Measurements from ENCODE around the gene PSMG3. TPM values are rescaled to one million over a fixed set of nuclear protein-coding genes. Genes with fewer than 3 reads are reported as not detected.

Gene PSMG3
- total and polyA plus RNA-seq, 2 donors (not counting 3 experiments of a cell fraction or from before 2014, with no cell fraction given): 25.5 to 49.7 TPM

DNA sequence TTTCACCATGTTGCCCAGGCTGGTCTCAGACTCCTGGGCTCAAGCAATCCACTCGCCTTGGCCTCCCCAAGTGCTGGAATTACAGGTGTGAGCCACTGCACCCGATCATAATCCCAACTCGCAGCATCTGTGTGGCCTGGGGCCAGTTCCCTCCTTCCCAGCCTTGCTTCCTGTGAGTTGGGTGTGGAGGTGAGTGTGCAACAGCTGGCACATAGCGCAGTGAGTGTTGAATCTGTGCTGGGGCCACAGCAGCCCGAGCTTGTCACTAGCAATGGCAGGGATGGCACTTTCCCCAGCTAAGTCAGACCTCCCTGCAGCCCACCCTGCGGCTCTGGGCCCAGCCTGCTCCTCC lies 26.0 kb downstream of the PSMG3 start:
- dilution Hi-C loops (cut with MboI; ENCODE audit: extremely low pct_ligation_motif_present, low sequenced_read_pairs) (no loop called here), intact Hi-C loops (cut with micrococcal nuclease) (no loop called here)
- H2AFZ ChIP-seq (ENCODE audit: low read depth, low read length): no peak overlapping the region
- no peaks in the 10 kb centered on the region for H3K9me1 ChIP-seq (replicated peaks; ENCODE audit: control insufficient read depth, extremely low read depth, insufficient read depth, low read length)
- FAIRE-seq: no peak
- TF ChIP-seq POLR2AphosphoS5 (IDR thresholded peaks at IDR 0.05; ENCODE audit: insufficient read depth, low read depth, low read length) (no peak), POLR2A (IDR thresholded peaks at IDR 0.05; ENCODE audit: low read depth, low read length) (no peak), MAX (IDR thresholded peaks at IDR 0.05; ENCODE audit: insufficient read depth, insufficient read length) (no peak), FOS (IDR thresholded peaks at IDR 0.05; ENCODE audit: borderline replicate concordance, insufficient read depth, low read length) (no peak), JUN (IDR thresholded peaks at IDR 0.05; ENCODE audit: borderline replicate concordance, insufficient read depth, insufficient read length, low read depth) (no peak)
- no peak for DNase-seq (ENCODE audit: low read depth, low spot score)
- H3K4me3 ChIP-seq (replicated peaks in 1 of 3; ENCODE audit: insufficient read depth in 1 of 3, low read depth in 1 of 3, low read length in 3 of 3): no peak overlapping the region
- POLR2A ChIA-PET: no interaction called here
- H3K4me2 ChIP-seq (ENCODE audit: insufficient read depth, low read length): no peak overlapping the region
- H3K4me1 ChIP-seq (ENCODE audit: control insufficient read depth, extremely low read depth, insufficient read depth, low read length): peaks cover 2% of the 10 kb centered on the region
- CTCF ChIA-PET: interaction anchor here (0.9 to 1.1 kb wide), 2 partner anchors 10 to 13 kb away, joined by 3 to 4 read pairs; partner anchors contain the start of gene TMEM184A
- no peaks in the 10 kb centered on the region for H3K9me3 ChIP-seq (replicated peaks; ENCODE audit: control insufficient read depth, insufficient read depth, low read length)
- no peaks in the 10 kb centered on the region for H3K27me3 ChIP-seq (ENCODE audit: control insufficient read depth in 2 of 2, insufficient read depth in 2 of 2, low read length in 2 of 2)
- H3K27ac ChIP-seq (ENCODE audit: insufficient read depth, low read depth, low read length): no peak overlapping the region
- peaks cover 12% of the 10 kb centered on the region for H3K79me2 ChIP-seq (ENCODE audit: control insufficient read depth, insufficient read depth, low read length)
- peaks cover 8 to 27% of the 10 kb centered on the region in 2 experiments for H3K36me3 ChIP-seq (ENCODE audit: control insufficient read depth in 2 of 2, extremely low read depth in 1 of 2, insufficient read depth in 2 of 2, low read length in 2 of 2)
- BruUV-seq (replicated peaks): no TSS peak
- H4K20me1 ChIP-seq (replicated peaks; ENCODE audit: control insufficient read depth, extremely low read depth, insufficient read depth, low read length): no peaks in the 10 kb centered on the region
- H3K9ac ChIP-seq (replicated peaks; ENCODE audit: extremely low read depth, insufficient read depth, low read length): no peak overlapping the region

DNA sequence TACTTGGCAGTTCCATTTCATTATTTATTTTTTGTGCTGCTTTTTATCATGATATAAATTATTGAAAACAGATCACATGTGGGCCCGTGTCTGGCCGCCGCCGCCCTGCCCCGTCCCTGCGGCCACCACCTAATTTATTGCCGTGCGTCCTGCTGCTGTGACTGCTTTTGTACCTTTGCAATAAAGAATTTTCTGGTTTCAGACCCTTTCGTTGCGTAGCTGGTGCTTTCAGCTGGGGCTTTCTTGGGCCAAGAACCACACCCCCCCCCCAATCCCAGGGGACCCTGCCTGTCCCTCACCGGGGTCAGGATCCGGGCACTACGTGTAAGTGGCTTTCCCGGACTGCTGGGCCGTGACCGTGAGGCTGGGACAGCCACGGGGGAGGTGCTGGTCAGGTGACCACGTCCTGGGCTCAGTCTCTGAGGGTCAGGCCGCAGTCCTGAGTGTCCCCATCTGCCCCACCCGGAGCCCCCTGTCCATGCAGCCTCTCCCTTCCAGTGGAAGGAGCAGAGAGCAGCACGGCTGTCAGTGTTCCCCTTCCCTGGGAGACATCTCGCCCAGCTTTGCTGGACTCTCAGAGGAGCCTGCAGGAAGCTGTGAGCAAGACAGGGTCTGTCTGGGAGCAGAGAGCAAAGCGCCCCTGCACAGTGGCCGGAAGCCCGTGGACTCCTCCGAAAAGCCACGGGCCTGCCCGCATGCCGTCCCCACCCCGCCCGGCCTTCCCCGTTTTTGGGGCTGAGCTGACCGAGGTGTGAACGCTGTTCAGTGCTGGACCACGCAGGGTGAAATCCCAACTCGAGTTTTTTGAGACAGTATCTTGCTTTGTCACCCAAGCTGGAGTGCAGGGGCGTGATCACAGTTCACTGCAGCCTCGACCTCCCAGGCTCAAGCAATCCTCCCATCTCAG lies 26.7 kb downstream of the PSMG3 start:
- dilution Hi-C loops (cut with MboI; ENCODE audit: extremely low pct_ligation_motif_present, low sequenced_read_pairs) (no loop called here), intact Hi-C loops (cut with micrococcal nuclease) (no loop called here)
- H3K4me1 ChIP-seq (ENCODE audit: control insufficient read depth, extremely low read depth, insufficient read depth, low read length): peaks cover 8% of the 10 kb centered on the region
- POLR2A ChIA-PET: no interaction called here
- FAIRE-seq (no peak), DNase-seq (ENCODE audit: low read depth, low spot score) (no peak)
- CTCF ChIA-PET: interaction anchor here (0.9 to 1.1 kb wide), 2 partner anchors 9 to 13 kb away, joined by 3 to 4 read pairs; partner anchors contain the start of gene TMEM184A
- no peak overlapping the region for H3K4me3 ChIP-seq (replicated peaks in 1 of 3; ENCODE audit: insufficient read depth in 1 of 3, low read depth in 1 of 3, low read length in 3 of 3)
- no TSS peak for BruUV-seq (replicated peaks)
- H4K20me1 ChIP-seq (replicated peaks; ENCODE audit: control insufficient read depth, extremely low read depth, insufficient read depth, low read length): no peaks in the 10 kb centered on the region
- H3K9me1 ChIP-seq (replicated peaks; ENCODE audit: control insufficient read depth, extremely low read depth, insufficient read depth, low read length): no peaks in the 10 kb centered on the region
- peaks cover 17% of the 10 kb centered on the region for H3K79me2 ChIP-seq (ENCODE audit: control insufficient read depth, insufficient read depth, low read length)
- H2AFZ ChIP-seq (ENCODE audit: low read depth, low read length): no peak overlapping the region
- H3K27ac ChIP-seq (ENCODE audit: insufficient read depth, low read depth, low read length): no peak overlapping the region
- no peak overlapping the region for H3K4me2 ChIP-seq (ENCODE audit: insufficient read depth, low read length)
- H3K9me3 ChIP-seq (replicated peaks; ENCODE audit: control insufficient read depth, insufficient read depth, low read length): no peaks in the 10 kb centered on the region
- H3K9ac ChIP-seq (replicated peaks; ENCODE audit: extremely low read depth, insufficient read depth, low read length): no peak overlapping the region
- no peaks in the 10 kb centered on the region for H3K27me3 ChIP-seq (ENCODE audit: control insufficient read depth in 2 of 2, insufficient read depth in 2 of 2, low read length in 2 of 2)
- TF ChIP-seq FOS (IDR thresholded peaks at IDR 0.05; ENCODE audit: borderline replicate concordance, insufficient read depth, low read length): no peak
- TF ChIP-seq GATA2 (IDR thresholded peaks at IDR 0.05; ENCODE audit: insufficient read depth, insufficient read length, low read depth, low read length): no peak
- peaks cover 8 to 27% of the 10 kb centered on the region in 2 experiments for H3K36me3 ChIP-seq (ENCODE audit: control insufficient read depth in 2 of 2, extremely low read depth in 1 of 2, insufficient read depth in 2 of 2, low read length in 2 of 2)
